Upper lobe of right lung (tissue), 1 donor: Measurements from ENCODE around the gene CLEC17A. TPM values are rescaled to one million over a fixed set of nuclear protein-coding genes. Genes with fewer than 3 reads are reported as not detected.

ENCODE experiments used
- ATAC-seq: fragments of 200-7000 bp; cut with Tn5 transposase; one replicate; pipeline ENCODE4 v1.9.1; 2020; ENCODE audit warnings: mild to moderate bottlenecking, moderate library complexity
- DNase-seq: peaks from one replicate; pipeline ENCODE4 v3.0.0-alpha.2; 2020
- H3K27ac ChIP-seq: fragments of 200-600 bp; one replicate; pipeline ENCODE4 v1.8.0; 2022
- H3K27me3 ChIP-seq: fragments of 200-600 bp; one replicate; pipeline ENCODE4 v1.8.0; 2022; ENCODE audit warnings: mild to moderate bottlenecking
- H3K36me3 ChIP-seq: fragments of 200-600 bp; one replicate; pipeline ENCODE4 v1.8.0; 2022
- H3K4me1 ChIP-seq: fragments of 200-600 bp; one replicate; pipeline ENCODE4 v1.8.0; 2022
- H3K4me3 ChIP-seq: fragments of 200-600 bp; one replicate; pipeline ENCODE4 v1.8.0; 2022; ENCODE audit warnings: mild to moderate bottlenecking
- H3K9me3 ChIP-seq: fragments of 200-600 bp; one replicate; pipeline ENCODE4 v1.8.0; 2022
- intact Hi-C: fragments of 100-400 bp; cut with DNase I; formaldehyde crosslinking; loops from one replicate; pipeline ENCODE4 v1.11.0; 2022
- total RNA-seq: library from RNA; stranded (reverse); fragmentation: NEBNext Ultra II Directional; extraction: Animal tissue kit (Norgen Biotek cat#: 25700); gene quantifications from one replicate; pipeline ENCODE4 v1.2.1, GENCODE V29; 2021
- TF ChIP-seq, protein P1 (sequence below): fragments of 200-600 bp; IDR thresholded peaks from one replicate; pipeline ENCODE4 v1.8.0; 2022; ENCODE audit warnings: antibody characterized with exemption
- donor health status: DM: no; HTN: yes; CAD: no; lungs with severe emphysema.

Gene CLEC17A
- total RNA-seq, 1 donor from 2014 or later, result not detected

DNA sequence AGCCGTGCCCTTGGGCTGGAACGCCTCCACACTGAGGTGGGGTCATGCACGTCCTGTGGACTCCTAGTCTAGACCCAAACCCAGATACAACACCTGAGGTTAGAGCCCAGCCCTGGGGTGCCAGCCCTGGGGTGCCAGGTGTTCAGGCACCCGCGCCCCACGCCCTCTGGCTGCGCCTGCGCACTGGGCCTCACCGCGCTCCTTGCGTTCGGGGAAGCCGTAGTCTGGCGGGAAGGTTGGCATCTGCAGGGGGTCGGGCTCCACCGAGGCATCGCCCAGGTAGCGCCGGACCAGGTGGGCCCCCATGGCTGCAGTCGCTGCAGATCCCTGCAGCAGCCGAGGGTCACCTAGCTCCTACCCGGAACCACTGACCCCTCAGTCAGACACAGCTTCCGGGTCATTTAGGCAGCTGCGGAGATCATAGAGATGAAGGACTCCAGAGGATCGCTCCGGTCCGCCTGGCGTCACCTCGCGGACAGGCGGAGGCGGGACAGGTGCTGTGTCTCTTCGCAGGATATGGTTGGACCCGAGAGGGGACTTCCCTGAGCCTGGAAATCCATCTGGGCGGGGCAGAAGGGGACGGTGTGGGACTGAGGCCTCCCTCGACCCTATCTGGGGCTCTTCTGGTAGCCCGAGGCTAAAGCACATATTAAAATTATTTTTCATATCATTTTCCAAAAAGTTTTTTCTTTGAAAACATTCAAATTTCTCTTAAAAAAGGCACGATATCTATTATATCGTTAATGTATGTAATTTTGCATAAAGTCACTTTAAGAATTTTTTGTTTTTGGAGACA lies 11.0 kb upstream of the CLEC17A start, which contains the start of gene NDUFB7:
TSS of gene NDUFB7 (minus strand) at position 372 of the 796 bp plus-strand sequence. CDS start at position 306, 66 bp downstream.
- intact Hi-C loops, result no loop called here
- Histone ChIP-seq H3K4me1 (peaks cover 25% of the 10 kb centered on the region), H3K9me3 (no peaks in the 10 kb centered on the region), H3K36me3 (no peaks in the 10 kb centered on the region), H3K27me3 (no peaks in the 10 kb centered on the region), H3K4me3 (peak within 1 kb of the TSS; percentile 87), H3K27ac (peak within 1 kb of the TSS; percentile 75)
- TF ChIP-seq, protein P1, sequence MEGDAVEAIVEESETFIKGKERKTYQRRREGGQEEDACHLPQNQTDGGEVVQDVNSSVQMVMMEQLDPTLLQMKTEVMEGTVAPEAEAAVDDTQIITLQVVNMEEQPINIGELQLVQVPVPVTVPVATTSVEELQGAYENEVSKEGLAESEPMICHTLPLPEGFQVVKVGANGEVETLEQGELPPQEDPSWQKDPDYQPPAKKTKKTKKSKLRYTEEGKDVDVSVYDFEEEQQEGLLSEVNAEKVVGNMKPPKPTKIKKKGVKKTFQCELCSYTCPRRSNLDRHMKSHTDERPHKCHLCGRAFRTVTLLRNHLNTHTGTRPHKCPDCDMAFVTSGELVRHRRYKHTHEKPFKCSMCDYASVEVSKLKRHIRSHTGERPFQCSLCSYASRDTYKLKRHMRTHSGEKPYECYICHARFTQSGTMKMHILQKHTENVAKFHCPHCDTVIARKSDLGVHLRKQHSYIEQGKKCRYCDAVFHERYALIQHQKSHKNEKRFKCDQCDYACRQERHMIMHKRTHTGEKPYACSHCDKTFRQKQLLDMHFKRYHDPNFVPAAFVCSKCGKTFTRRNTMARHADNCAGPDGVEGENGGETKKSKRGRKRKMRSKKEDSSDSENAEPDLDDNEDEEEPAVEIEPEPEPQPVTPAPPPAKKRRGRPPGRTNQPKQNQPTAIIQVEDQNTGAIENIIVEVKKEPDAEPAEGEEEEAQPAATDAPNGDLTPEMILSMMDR, result peak; percentile 74
- peak; percentile 97 for ATAC-seq
- DNase-seq, result peak; percentile 94

DNA sequence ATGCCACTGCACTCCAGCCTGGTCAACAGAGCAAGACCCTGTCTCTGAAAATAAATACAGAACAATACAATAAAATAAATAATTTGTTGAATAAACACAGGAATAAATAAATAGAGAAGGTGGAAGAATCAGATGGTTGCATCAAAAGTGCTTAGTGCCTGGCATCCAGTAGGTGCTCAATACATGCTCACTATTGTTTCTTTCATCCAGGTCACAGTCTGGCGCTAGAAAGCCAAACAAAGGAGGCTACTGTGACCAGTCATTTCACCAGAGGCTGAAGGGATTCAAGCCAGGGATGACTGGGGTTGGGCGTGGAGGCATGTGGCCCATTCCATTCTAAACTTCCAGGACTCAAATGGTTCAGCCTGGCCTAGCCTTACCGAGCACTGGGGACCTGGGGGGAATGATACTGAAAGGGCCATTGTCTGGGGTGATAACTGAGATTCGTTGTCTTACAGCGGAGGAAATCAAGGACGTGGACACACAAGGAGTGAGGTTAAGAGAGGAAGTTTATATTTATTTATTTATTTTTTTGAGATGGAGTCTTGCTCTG lies 7.4 kb upstream of the CLEC17A start:
- no peak overlapping the region for H3K27ac ChIP-seq
- intact Hi-C loops, result no loop called here
- ATAC-seq (no peak), DNase-seq (no peak)
- H3K27me3 ChIP-seq, result no peaks in the 10 kb centered on the region
- no peaks in the 10 kb centered on the region for H3K9me3 ChIP-seq
- H3K4me3 ChIP-seq, result no peak overlapping the region
- H3K36me3 ChIP-seq, result no peaks in the 10 kb centered on the region
- H3K4me1 ChIP-seq, result peaks cover 17% of the 10 kb centered on the region
- TF ChIP-seq, protein P1, result no peak

DNA sequence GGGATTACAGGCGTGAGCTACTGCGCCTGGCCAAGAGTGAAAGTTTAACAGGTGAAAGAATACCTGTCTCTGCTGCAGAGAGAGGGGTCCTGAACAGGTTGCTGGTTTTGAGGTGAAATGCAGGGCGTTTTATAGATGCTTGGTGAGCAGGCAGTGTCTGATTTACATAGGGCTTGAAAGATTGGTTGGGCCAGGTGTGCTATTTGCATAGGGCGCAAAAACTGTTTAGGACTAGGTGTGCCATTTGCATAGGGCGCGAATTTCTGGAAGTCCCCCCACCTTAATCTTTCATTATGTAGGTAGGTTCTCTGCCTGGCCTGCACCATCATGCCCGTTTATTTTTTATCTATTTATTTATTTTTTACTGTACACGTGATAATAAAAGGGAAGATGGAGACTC lies 6.5 kb upstream of the CLEC17A start:
- intact Hi-C loops, result no loop called here

DNA sequence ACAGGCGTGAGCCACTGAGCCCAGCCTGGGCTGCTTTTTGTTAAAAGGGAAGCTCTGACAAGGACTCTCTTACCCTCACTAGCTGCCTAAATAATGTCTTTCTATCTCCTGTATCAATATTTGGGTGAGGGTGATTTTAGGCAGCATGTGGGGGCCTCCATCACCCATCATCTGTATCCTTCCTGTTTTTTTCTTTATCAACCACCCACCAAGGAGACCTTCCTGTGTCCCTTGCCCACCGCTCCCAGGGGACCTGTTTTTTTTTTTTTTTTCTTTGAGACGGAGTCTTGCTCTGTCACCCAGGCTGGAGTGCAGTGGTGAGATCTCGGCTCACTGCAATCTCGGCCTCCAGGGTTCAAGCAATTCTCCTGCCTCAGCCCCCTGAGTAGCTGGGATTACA lies 5.6 kb upstream of the CLEC17A start:
- intact Hi-C loops, result no loop called here
- H3K4me1 ChIP-seq, result peaks cover 8% of the 10 kb centered on the region
- H3K4me3 ChIP-seq, result no peak overlapping the region
- H3K27ac ChIP-seq, result no peak overlapping the region
- no peak for DNase-seq
- H3K9me3 ChIP-seq, result no peaks in the 10 kb centered on the region
- H3K36me3 ChIP-seq, result no peaks in the 10 kb centered on the region
- ATAC-seq, result no peak
- no peaks in the 10 kb centered on the region for H3K27me3 ChIP-seq
- TF ChIP-seq, protein P1, result no peak

More for the DNA sequence above, 6.5 kb upstream of the CLEC17A start:
- Histone ChIP-seq H3K27me3 (no peaks in the 10 kb centered on the region), H3K9me3 (no peaks in the 10 kb centered on the region), H3K4me1 (peaks cover 8% of the 10 kb centered on the region), H3K36me3 (no peaks in the 10 kb centered on the region), H3K27ac (no peak overlapping the region), H3K4me3 (no peak overlapping the region)
- TF ChIP-seq, protein P1, result no peak
- no peak for DNase-seq
- no peak for ATAC-seq

DNA sequence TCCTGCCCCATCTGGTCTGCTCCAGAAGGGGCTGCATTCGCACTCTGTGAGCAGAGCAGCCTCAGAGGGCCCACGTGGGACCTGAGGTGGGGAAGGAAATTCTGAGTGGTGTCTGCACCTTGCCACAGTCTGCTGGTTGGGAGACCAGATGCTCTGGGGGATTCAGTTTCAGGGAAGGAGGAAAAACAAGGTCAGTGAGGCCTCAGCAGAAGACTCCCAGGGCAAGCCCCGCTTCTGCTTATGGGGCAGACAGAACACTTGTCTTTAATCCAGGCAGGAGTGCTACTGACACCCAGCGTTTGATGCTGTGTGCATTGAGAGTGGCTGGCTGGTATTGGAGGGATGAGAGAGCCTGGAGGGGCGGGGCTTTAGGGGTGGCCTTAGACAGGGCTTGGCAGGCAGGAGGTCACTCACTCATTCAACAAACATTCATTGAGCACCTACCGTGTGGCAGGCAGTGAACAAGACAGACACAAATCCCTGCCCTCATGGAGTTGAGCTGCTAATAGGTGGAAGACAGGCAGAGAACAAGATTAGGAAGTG lies 4.9 kb upstream of the CLEC17A start:
- Histone ChIP-seq H3K27me3 (no peaks in the 10 kb centered on the region), H3K36me3 (no peaks in the 10 kb centered on the region), H3K9me3 (no peaks in the 10 kb centered on the region), H3K4me3 (no peak overlapping the region), H3K27ac (no peak overlapping the region), H3K4me1 (peaks cover 8% of the 10 kb centered on the region)
- no peak for DNase-seq
- intact Hi-C loops, result no loop called here
- no peak for ATAC-seq
- TF ChIP-seq, protein P1, result no peak
